Smooth muscle cell of the brain vasculature (primary cell): ENCODE data around the gene TMEM107.

Experiments used
- DNase-seq: peaks from one replicate; pipeline ENCODE4 v3.0.0-alpha.2; 2012; ENCODE audit warnings: low read depth, low spot score

Gene TMEM107

DNA sequence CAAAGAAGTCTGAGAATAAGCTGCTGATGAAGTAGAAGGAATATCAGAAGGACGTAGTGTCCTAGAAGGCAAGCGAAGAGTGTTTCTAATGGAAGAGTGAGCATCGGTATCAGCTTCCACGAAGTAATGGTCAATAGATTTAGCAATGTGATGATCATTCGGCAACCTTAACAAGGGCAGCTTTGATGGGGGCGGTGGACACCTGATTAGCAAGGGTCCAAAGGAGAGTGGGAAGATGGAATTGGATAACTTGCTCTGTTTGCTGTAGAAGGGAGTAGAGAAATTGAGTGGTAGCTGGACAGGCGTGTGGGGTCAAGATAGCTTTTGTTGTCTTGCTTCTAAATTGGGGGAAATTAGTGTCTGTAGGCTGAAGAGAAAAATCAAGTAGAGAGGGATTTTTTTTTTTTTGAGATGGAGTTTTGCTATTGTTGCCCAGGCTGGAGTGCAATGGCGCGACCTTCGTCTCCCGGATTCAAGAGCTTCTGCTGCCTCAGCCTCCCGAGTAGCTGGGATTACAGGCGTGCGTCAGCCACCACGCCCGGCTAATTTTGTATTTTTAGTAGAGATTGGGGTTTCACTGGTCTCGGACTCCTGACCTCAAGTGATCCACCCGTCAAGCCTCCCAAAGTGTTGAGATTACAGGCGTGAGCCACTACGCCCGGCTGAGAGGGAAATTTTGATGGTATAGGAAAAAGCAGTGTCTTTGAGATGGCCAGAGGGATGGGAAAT, 38.4 kb downstream of the TMEM107 start:
- DNase-seq, result no peak

DNA sequence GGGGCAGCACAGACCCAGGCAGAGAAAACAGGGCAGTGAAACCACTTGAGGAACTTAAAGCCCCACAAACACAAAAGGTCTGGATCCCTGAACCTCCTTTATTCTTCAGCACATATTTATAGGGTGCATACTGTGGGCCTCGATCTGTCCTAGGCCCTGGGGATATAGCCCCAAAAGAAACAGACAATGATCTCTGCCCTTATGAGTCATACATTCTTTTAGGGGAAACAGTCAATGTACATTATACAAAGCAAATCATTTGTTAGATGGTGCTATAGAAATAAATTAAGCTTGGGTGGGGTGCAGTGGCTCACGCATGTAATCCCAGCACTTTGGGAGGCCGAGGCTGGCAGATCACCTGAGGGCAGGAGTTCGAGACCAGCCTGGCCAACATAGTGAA, 42.2 kb downstream of the TMEM107 start:
- no peak for DNase-seq

DNA sequence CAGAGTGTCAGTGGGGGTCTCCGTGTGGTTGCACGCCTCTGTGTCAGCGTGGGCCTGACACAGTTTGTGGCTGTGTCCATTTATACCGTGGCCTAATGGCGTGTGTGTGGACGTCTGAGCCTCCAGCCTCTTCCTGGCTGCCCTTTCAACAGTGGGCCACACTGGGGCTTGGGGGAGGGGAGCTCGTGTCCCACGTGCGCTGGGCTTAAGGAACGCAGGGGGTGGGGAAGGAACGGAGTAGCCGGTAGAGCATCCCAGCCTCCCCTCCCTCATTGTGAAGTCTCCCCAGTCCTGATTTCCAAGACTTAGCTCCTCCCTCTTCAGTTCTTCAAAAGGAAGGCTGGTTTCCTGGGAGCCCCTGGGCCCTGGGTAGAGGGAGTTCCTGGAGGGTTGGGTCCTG, 42.8 kb downstream of the TMEM107 start:
- DNase-seq, result no peak

DNA sequence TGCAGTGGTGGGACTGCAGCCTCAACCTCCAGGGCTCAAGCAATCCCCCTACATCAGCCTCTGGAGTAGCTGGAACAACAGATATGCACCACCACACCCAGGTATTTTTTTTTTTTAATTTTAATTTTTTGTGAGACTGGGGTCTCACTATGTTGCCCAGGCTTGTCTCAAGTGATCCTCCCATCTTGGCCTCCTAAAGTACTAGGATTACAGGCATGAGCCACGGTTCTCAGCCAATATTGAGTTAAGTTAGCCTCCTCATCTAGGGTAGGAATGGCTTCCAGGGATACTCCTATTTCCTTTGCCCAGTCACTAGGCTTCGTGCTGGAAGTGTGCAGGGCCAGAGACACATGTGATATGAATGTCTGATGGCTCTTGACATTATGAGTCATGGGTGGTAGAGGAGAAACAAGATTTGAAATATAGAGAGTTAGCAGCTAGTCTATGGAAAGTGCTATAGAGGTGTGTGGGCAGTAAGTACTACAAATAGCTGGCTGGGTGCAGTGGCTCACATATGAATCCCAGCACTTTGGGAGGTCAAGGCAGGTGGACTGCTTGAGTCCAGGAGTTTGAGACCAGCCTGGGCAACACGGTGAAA, 44.2 kb downstream of the TMEM107 start:
- no peak for DNase-seq

DNA sequence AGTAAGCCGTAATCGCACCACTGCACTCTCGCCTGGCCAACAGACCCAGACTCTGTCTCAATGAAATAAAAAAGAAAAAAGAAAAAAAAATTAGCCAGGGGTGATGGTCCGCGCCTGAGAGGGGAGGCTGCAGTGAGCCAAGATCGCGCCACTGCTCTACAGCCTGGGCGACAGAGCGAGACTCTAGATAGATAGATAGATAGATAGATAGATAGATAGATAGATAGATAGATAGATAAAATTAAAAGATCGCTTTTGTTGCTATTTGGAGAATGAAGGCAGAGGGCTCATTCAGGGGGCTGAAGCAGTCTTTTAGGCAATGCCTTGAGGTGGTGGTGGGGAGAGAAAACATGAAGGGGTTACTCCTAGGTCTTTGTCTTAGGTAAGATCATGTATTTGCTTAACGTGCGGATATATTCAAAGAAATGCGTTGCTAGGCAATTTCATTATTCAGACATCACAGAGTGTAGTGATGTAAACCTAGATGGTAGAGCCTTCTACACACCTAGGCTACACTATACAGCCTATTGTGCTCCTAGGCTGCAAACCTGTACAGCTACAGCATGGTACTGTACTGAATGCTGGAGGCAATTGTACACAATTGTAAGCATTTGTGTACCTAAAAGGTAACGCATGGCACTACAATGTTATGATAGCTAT, 47.9 kb downstream of the TMEM107 start:
- no peak for DNase-seq

DNA sequence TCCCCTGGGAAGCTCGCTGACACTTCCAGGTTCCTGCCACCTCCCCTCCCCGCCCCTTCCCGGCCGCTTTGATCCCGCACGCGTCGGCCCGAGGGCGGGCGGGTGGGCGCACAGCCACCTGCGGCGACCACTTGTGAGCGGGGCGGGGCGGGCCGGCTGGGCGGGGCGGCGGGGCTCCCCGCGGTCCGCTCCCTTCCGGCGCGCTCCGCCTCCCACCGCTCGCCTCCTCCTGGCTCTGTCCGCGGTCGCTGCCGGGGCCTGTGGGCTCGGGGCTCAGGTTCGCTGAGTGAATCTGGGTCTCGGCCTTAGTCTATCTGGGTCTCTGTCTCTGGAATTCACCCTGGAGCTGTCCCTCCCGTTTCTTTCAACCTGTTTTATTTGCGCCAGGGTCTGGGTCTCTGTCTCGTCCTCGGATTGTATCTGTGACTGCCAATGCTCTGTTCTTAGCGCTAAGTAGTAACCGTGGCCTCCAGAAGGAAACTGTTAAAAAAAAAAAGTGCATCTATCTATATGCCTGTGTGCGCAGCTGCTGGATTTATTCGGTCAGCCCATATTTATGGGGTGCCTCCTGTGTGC, 49.6 kb downstream of the TMEM107 start:
- no peak for DNase-seq

DNA sequence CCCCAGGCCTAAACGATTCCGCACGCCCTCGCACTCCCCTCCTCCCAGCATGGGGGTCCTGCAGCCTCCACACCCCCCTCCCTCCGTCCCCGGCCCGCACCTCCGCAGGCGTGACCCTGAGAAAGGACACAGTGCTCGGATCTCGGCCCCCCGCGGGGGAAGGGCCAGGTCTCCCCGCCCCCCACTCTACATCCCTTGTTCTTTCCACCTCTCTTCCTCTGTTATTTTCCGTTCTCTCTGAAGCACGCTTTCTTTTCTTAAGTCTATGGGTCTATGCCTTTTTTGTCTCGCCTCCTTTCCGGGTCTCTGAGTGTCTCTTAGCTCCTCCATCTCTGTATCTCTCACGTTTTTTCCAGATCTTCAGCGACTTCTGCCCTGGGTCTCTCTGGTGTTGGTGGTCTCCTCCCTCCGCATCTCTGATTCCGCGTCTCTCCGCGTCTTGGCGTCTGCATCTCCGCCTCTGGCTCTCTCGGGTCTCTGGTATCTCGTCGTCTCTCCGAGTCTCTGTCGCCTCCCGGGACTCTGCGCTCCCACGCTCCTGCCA, 50.2 kb downstream of the TMEM107 start:
- DNase-seq, result no peak

DNA sequence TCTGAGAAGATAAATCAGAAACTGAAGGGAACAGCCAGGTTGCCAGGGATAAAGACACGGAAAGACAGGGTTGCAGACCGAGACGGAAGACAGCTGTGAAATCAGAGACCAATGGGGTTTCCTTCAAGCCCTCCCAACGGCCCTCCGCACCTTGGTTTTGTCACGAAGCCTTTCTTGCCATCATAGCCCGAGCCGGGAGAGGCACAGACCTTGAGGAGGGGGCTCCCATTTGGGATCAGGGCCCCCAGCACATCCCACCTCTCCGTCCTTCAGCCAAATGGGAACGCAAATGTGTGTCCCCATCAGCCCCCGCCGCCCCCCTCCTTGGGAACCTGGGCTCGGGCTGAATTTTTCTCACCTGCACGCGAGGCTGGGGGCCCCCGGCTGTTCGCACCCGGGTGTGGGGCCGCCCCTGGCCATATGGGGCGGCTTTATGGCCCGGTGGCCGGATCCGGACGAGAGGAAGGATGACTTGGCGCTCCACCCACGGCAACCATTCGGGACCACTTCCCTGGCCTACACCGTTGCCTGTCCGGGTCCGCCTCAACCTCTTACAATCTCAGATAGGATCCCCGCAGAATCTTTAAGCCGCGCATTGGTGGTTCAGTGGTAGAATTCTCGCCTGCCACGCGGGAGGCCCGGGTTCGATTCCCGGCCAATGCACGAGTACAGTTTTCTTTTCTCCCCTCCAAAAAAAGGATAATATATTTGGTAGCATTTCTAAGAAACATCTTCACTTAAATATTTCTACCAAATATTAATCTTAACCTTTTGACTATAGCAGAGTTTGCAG, 50.8 kb downstream of the TMEM107 start:
- no peak for DNase-seq

DNA sequence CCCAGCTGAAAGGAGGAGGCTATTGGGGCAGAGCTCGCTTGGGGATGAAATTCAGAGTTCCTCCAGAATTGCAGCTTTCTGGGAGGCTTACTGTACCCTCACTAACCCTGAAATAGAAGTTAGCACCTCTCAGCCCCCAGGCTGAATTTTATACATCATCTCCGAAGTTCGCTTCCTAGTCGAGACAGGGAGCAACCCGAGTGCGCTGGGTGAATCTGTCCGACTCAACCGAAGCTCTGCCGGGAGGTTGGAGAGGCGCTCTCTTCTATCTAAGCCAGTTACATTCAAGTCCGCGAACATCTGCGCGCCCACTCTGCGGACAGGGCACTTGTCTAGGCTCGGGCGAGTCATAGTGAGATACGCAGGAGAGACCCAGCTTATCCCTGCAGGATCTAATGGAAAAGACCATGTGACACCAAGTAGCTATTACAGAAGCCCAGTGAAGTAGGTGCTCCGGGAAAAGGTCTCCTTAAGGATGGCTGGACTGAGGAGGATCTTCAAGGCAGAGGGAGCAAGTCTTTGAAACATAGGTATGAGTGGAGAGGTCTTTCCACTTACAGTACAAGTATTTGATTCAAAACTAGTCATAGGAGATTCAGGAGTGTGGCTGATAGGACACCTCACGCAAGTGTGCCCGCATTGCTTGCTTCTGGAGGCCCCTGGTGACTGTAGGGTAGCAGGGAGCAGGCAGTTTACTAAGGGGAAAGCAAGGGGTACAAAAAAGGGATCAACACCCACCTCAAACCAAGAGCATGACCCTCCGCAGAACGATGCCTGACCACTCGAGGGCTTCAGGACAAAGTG, 51.6 kb downstream of the TMEM107 start:
- DNase-seq, result no peak

DNA sequence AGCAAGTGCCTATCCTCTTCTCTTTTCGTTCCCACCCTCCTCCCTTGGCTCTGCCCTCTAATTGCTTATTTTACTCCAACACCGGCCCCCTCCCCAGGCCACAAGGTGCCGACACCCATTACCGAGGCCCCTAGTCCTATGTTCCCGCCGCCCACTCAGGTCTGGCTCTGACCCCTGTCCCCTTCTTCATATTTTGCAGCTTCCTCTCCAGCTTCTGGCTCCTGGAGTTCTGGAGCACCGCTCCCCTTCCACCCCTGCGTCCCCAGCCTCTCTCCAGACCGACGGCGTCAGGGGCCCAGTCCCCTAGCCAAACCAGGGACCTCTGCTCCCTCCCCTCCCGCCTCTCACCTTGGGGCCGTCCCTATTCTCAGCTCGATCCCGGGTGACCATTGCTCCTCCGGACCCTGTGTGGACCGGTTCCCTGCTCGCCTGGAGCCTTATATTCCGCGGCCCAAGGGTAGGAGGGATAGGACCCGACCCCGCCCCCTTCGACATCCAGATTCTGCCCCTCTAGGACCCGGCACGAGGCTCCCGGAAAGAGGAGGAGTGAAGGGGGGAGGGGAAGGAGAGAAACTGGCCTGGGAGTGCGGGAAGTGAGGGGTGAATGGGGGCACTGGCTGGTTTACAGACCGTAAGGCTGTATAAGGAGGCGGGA, 52.4 kb downstream of the TMEM107 start, which contains the start of gene HES7:
Gene HES7 (minus strand): TSS at position 412 of the 655 bp plus-strand sequence. CDS start 22 bp downstream, at position 390.
- DNase-seq, result no peak

DNA sequence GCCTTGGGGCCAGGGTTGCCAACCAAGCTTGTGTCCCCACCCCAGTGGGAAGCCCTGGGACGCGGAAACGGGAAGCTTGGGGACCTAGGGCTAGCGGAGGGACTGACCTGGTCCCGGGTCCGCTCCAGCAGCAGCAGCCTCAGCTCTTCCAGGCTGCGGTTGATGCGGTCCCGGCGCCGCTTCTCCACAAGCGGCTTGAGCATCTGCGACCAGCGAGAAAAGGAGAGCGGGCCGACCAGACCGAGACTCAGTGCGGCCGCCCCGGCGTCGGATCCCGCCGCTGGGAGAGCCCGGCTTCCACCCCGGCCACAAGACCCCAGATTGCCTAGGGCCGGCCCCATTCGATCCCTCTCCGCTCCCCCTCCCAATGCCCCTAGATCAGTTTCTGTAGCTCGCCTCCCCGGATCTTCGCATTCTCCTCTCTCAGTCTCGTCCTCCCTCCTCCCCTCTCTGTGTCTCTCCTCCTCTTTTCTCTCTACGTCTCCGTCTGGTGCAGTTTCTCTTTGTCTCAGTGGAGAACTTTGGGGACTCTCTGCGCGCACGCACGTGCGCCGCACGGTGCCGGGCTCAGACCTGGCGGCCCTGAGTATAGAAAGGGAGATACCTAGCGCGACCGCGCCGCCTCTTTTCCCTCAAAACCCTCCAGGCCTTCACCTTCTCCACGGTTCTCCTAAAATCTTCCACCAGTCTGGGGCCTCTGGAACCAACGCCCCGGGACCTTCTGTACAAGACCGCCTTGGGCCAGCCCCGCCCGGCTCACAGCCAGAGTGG, 53.1 kb downstream of the TMEM107 start:
- no peak for DNase-seq
